GM21717 (cell line): ENCODE results near the gene ADTRP.
"Not testable (repeated sequence)": the region's sequence is repeated elsewhere in the genome, so short reads cannot be mapped to it uniquely, and the experiment has no call there.

ENCODE experiments used
- ATAC-seq: cut with Tn5 transposase; IDR thresholded peaks from one replicate; pipeline ENCODE4 v1.9.1; 2021; ENCODE audit warnings: mild to moderate bottlenecking, moderate library complexity; ENCODE audit not compliant: unreplicated experiment

The ADTRP gene

DNA sequence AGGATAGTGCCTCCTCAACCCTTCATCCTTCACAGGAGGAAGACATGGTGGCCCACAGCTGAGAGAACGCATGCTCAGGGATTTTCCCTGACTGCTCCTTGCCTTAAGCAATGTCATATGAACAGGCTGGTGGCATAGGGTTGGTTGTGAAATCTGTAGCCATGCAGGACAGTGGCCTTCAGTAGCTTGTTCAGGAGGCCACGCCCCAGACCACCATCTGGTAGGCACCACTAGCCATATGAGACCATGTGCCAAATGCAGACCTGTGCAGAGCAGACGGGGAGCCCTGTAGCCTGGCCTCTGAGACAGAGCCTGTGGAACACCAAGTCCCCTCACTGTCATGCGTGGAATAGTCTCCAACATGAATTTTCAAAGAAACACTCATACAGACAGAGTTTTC lies 76.5 kb downstream of the ADTRP start:
- no peak for ATAC-seq

- no peak for ATAC-seq
These were observed 77.0 kb downstream of the ADTRP start for GRCh38 chr6:11701573-11701972.

DNA sequence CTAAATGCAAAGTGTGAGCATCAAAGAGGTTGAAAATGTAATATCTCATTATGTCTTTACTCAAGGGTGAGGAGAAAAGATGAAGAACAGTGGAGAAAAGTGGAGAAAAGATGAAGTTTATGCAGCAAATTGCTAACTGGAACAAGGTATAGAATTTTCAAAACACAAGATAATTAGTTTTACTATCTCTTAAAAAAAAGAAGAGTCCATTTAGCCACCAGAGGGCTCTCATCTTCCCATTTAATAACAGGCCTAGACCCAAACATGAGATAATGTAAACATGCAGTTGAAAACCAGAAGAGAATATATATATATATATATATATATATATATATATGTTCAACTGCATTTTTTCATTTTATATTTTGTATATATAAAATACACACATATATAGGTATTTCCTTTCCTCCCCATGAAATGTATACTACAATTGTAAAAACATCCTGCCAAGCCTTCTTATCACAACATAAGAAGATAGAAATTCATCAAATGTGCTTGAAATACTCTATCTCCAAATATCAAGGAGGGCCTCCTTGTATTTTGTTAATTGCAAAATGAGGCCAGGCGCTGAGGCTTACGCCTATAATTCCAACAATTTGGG lies 78.4 kb downstream of the ADTRP start:
- ATAC-seq = no peak

GRCh38 chr6:11699576-11699975 lies 79.0 kb downstream of the ADTRP start:
- ATAC-seq = no peak

DNA sequence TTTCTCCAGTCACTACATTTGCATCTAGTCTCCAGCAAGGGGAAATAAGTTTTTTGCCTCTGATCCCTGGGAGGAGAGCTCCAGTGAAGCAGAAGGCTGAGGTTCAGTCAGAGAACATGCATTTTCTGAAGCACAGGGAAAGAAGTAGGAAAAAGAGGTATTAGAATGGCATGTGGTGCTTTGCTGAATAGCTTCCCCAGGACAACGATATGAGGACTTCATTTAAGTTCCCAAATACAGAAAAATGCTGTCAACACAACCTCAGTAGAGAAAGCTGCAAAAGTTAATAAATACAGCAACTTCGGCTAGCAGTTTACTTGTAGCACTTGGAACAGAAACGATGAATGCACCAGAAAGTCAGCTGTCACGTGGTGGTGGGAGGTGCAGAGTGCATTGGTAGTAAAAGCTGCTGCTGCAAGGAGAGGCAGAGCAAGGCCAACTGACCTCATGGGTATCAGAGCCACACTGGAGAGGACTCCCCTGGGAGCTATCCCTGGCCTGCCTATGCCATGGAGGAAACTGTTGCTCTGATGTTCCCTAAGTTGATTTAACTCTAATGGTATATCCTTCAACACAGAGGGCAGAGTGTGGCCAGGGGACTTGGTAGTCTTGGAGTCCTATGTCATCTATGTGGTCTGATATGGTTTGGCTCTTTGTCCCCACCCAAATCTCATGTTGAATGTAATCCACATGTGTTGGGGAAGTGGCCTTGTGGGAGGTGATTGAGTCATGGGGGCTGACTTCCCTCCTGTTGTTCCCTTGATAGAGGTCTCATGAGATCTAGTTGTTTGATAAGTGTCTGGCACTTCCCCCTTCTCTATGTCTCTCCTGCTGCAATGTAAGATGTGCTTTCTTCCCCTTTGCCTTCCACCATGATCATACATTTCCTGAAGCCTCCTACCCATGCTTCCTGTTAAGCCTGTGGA lies 85.9 kb downstream of the ADTRP start:
- no peak for ATAC-seq

- ATAC-seq = no peak
These were observed 88.8 kb downstream of the ADTRP start for GRCh38 chr6:11689847-11690246.

GRCh38 chr6:11689400-11689799 lies 89.2 kb downstream of the ADTRP start:
- ATAC-seq = not testable (repeated sequence)

DNA sequence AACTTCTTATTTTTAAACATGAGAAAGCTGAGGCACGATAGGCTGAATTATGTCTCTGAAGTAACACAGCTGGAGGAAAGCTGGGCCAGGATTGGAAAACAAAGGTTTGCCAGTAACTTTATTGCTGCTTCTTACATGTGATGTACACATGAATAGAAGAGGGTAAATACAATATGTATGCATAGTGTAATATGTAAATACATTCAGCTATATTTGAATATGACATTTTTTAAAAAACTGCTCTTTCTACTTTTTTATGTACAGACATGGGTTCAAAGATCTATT lies 90.2 kb downstream of the ADTRP start:
- ATAC-seq = no peak

DNA sequence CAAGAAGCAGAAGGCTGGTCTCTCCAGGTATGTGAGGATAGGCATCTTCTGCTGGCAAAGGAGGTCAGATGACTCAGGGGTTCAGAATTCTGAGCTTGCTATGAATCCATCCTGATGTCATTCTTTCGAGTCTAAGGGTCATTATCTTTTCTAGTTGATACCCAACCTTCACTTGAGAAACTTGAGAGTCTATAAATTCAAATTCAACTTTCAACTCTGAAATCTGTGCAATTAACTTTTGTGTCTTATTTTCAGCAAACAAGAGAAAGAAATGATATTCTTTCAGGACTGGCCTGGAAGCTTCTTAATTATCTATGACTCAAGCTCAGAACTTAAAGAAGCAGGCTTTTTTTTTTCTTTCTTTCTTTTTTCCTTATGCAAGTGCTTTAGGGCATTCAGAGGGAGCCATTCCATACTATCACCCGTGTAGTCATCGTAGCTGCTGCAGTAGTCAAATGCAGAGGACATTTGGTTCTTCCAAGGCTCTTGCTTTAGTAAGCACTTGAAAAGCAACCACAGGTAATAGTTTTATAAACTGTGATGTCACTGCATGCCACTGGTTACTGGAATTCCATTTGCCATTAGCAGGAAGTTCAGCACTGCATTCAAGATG lies 93.0 kb downstream of the ADTRP start:
- ATAC-seq = no peak

DNA sequence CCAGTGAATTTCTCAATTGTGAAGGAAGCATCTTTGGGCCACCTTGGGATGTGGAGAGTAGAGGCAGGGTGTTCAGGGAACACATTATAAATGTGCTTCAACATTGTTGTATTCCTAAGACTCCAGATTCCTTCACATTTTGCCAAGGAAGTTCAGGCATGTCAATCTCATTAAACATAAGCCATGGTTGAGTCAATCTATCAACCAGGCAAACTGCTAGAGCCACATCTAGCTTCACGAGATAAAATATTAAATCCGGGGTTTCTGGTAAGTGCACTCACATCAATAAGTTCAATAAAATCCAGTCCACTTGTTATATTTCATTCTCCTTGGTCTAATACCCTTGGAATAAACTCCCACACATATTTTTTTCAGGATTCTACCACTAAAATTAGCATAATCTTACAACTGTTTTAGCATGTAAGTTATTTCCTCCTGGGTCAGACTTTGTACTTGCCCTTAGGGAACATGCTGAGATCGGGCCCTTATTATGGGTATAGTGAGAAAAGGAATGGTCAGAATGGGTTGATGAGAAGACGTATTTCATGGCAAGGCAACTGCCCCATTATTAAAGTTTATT lies 93.6 kb downstream of the ADTRP start:
- no peak for ATAC-seq

GRCh38 chr6:11683871-11684270 lies 94.7 kb downstream of the ADTRP start:
- ATAC-seq = no peak

DNA sequence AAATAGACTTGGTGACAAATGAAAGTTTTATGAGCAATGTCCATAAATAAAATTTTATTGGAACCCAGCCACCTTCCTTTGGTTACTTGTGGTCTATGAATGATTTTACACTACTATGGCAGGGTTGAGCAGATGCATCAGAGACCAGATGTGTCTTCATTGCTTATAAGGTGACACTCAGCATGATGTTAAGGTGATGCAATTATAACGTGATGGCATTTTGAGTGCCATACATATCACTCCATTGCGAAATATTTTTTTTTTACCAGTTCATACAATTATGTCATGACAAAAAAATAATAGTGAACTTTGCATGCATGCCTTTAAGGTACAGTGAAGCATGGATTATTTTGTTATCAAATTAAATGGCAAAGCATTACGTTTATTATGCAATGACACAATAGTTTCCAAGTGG lies 96.0 kb downstream of the ADTRP start:
- no peak for ATAC-seq

DNA sequence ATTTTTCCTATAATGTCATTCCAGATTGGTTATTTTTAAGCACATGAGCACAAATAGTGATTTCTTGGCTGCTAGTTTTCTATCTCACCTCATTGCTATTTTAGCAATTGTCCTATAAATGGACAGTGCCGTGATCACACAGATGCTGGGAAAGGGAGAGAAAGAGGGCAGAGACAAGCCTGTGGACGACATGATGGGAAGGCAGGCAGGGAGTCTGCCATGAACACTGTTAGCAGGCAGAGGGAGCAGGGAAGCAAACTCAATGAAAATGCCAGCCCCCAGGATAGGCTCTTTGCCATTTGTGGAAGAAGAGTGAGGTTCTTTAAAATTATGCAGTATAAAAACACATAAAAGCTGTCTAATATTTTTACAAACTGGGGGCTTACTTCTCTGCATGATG lies 96.8 kb downstream of the ADTRP start:
- no peak for ATAC-seq

DNA sequence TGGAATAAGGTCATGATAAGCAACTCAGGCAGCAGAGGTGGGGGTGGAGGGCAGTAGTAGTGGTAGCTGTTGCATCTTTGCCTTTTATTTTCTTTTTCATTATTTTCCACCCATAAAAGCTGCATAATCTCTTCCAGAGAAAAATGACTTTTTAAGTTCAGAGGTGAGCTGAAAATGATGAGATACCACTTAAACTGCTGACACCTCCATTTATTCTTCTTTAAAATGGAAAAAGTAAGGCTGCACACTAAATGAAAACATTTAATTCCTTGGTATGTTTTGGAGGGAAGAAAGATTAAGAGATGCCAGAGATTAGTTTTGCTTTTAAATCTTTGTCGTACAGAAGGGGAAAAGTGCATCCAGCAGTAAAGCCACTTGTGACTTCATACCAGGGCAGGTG lies 97.2 kb downstream of the ADTRP start:
- no peak for ATAC-seq

DNA sequence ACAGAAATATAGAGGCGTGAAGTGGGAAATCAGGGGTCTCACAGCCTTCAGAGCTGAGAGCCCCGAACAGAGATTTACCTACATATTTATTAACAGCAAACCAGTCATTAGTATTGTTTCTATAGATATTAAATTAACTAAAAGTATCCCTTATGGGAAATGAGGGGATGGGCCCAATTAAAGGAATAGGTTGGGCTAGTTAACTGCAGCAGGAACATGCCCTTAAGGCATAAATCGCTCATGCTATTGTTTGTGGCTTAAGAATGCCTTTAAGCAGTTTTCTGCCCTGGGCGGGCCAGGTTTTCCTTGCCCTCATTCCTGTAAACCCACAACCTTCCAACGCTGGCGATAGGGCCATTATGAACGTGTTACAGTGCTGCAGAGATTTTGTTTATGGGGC lies 98.1 kb downstream of the ADTRP start:
- ATAC-seq = not testable (repeated sequence)

DNA sequence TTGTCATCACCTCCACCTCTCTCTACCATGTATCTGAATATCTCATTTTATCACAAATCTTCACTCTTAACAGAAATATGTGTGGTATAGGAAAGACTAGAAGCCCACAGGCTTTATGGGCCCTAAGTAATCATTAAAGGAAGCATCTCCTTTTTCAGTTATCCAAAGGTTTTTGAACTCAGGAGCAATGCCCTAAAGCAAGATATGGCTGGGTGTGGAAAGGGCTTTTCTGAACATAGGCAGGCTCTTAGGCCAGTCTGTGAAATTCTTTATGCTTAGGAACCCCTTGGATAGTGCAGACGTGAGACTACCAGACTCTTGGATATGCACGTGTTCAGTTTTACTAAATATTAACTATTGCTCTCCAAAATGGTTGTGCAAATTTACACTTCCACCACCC lies 99.5 kb downstream of the ADTRP start:
- ATAC-seq = no peak

GRCh38 chr6:11675601-11676000 lies 103.0 kb downstream of the ADTRP start:
- no peak for ATAC-seq

DNA sequence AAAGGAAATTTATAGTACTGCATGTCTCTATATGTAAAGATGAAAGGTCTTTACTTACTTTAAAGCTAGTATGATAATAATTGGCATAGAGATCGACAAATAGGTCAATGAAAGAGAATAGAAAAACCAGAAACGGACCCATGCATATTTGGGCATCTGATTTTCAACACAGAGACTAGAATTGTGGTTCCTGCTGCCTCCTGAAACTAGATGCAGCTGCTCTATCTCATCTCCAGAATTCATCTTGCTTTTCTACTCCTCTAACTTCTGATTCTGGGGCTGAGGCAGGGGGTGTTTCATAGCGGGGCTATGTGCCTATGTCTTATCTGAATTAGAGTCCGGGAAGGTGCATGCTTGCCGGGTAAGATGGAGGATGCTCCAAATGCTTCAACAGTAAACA lies 105.9 kb downstream of the ADTRP start:
- no peak for ATAC-seq

DNA sequence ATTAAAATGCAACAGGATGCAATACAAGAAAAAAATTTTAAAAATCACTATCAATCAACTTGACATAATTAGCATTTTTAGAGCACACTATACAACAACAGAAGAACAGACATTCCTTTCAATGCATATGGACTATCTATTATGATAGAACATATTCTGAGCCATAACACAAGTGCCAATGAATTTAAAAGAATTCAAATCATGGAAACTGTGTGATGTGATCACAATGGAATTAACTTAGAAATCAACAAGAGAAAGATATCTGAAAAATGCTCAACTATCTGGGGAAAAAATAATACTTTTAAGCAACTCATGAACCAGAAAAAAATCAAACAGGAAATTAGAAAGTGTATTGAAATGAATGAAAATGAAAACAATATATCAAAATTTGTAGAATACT lies 106.3 kb downstream of the ADTRP start:
- no peak for ATAC-seq

DNA sequence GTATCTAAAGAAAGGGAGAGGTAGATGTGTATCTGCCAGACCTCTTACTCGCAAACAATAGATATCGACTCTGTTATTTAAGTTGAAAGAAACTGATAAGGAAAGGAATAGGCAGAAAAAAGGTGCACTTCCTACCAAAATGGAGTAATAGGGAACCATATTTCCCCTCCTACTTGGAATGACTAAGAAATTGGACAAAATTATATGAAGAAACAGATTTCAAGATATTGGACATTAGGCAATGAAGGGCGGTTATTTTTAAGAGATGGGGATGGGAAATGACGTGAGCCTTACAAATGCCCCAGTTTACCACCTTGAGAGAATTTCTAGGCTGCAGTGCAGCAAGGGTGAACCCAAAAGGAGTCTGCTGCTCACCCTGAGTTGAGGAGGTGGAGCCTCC lies 108.9 kb downstream of the ADTRP start:
- no peak for ATAC-seq

DNA sequence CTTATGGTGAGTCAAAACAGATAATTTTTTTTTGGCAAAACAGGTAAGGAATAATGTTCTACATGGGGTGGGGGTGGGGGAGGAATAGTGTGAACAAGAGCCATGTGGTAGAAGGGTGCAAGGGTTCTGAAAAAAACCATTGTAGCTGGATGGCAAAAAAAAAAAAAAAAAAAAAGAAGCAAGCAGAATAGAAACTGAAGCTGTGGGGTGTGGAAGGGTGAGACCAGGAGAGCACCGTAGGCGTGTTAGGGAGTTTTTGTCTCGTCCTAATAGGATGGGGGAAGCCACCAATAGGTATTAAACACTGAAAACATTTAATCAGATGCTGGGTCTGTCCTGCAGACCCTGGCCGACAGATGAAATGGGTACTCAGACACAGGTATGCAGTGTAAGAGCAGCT lies 110.1 kb downstream of the ADTRP start:
- ATAC-seq = no peak

DNA sequence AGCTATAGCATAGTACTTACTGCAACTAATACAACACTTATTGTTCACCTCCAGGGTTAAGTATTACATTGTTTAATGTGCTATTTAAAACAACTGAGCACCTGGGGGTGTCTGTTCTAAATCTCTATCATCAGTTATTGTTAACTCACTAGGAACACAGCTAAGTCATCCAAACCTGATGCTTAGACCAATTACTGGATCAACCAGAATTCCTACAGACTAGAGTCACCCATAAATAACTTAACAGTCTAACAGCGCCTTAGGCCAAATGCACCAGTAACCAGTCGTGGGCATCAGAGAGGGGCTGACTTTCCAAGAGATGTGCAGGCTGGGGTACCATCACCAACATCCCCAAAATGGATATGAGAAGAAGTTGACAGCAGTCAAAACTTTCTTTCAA lies 110.7 kb downstream of the ADTRP start:
- no peak for ATAC-seq
